Right ventricle myocardium superior (tissue), 1 donor: ENCODE results near the gene CD63. TPM values are rescaled to one million over a fixed set of nuclear protein-coding genes. Genes with fewer than 3 reads are reported as not detected.

Experiments
- ATAC-seq: fragments of 200-7000 bp; cut with Tn5 transposase; one replicate; pipeline ENCODE4 v1.9.1; 2020; ENCODE audit warnings: mild to moderate bottlenecking; ENCODE audit not compliant: poor library complexity
- DNase-seq: peaks from one replicate; pipeline ENCODE4 v3.0.0-alpha.2; 2020
- intact Hi-C: fragments of 100-400 bp; cut with DNase I; formaldehyde crosslinking; loops from one replicate; pipeline ENCODE4 v1.11.2; 2022
- total RNA-seq: library from RNA; stranded (reverse); fragmentation: NEBNext Ultra II Directional; extraction: Animal tissue kit (Norgen Biotek cat#: 25700); gene quantifications from one replicate; pipeline ENCODE4 v1.2.1, GENCODE V29; 2021
- donor health status: DM: no; HTN: yes; CAD: no; lungs with severe emphysema.

Gene CD63
- total RNA-seq, 1 donor from 2014 or later: 723 TPM

DNA sequence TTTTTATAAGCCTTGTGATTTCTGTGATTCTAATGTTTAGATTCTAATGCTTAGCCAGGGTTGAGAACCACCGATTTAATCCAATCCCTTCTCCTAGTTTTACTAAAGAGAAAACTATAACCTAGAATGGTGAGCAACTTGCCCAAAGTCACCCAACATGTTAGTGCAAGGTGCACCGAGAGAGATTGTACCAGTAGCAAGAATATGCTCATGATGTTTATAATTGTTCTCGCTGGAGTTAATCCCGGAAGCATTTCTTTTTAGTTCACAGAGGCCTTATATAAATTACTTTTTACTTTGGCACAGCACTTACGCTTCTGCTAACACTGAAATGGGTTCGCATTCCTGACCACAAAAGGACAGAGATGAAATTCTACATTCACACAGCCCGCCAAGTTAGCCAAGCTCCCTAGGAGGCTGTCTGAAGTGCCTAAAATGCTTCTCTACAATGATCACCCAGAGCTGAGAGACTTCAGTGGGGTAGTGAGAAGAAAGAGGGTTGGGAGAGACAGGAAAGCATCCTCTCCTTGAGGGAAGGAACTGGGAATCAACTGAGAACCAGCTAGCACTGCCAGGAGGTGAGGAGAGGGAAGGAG, 13.5 kb downstream of the CD63 start:
- no peak for DNase-seq
- intact Hi-C loops: no loop called here
- no peak for ATAC-seq

DNA sequence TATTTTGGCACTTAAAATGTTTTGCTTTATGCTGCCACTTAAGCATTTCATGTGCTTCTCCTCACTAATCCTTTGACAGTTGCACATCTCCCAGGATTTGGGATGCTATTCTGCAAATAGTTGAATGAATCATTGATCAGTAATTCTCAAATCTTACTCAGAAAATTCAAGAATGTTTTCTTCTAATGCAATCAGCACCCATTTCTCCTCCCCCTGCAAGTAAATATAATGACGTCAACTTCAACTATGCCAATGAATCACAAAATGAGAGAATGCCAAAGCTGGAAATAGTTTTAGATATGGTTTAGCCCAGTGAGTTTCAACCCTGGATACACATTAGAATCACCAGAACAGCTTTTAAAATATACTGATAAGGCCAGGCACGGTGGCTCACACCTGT, 15.1 kb downstream of the CD63 start:
- DNase-seq (no peak), ATAC-seq (no peak)
- intact Hi-C loops: no loop called here

DNA sequence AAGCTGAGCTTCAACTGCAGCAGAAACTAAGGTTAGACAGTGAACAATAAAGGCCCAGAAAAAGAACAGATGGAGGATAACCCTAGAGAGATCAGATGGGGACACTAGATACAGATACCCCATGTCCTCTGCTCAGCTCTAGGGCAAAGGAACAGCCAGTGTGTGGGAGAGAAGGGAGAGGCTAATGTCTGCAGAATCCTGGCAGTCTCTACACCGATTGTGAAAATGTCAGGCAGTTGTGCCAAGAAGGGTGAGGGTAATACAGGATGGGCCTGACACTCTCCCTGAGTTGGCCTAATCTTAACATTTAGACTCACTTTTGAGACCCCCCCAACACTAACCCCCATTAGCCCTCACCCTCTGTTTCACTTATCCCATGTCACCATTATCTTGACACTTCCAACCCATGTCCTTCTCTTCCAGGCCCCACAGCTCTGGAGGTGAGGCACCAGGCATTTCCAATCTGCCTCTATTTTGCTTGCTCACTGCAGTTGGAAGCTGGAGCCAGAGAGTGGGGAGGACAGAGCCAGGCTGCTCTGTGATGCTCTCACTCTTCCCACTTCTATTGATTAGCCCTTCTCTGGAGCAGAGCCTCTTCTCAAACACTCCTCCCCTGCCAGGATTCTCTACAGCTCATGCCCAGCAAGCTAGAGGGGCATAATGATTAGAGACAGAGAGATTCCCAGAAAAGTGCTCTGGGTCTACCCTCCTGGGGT, 16.0 kb downstream of the CD63 start:
- ATAC-seq: peak; percentile 3
- DNase-seq: peak; percentile 24
- intact Hi-C loops: no loop called here

DNA sequence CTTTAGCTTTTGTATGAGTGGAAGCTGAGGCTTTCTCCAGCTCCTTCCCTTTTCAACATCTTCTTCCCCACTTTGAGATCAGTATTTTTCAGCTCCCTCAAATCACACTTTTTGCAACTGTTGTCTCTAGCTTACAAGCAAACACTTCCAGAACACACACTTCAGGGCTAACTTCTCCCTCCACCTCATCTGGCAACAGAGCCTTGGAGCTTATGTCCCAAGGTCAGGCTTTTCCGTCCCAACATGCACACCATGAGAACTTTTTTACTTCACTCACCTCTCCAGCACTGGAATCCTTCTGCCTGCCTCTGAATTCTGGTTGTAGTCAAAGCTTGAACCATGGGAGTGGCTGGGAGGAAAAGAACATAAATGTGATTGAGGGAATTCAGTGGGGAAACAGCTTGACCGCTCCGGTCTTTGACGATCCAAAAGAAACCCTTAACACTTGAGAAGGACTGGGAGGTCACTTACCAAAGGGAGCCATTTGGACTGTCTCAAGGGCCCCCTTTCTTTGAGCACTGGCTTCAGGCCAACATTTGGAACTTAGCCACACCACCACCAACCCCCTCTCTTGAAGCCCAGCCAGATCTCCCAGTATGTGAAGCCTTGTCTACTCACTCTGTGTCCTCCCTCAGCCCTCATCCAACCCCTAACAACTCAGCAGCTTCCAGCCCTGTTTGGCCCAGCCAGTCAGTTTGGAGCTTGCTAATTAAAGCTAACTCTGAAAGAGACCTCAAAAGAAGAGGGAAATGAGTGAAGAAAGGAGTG, 16.8 kb downstream of the CD63 start:
- ATAC-seq (peak; percentile 51), DNase-seq (peak; percentile 74)
- intact Hi-C loops: no loop called here

DNA sequence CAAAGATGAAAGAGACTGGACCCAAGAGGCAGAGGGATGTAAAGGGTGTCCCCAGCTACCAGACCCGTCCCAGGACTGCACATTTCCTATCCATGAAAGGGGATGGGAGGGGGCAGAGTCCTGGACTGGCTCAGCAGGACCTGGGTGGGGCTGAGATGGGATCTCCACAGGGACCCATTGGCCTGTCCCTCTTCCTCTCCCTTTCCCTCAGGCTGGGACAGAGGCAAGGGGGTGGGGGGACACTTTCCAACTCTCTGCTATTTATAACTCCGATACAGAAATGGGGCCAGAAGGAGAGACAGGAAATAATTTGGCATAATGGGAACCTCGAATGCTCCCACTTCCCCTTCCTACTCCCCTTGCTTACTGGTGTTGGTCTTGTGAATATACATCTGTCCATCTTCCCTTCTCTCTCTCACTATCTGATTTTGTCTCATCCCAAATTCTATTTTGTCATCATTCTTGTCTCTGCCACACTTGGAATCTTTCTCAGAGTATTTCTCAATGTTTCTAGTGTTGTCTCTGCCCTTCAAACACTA, 20.0 kb downstream of the CD63 start:
- ATAC-seq (peak; percentile 35), DNase-seq (peak; percentile 61)
- intact Hi-C loops: no loop called here

DNA sequence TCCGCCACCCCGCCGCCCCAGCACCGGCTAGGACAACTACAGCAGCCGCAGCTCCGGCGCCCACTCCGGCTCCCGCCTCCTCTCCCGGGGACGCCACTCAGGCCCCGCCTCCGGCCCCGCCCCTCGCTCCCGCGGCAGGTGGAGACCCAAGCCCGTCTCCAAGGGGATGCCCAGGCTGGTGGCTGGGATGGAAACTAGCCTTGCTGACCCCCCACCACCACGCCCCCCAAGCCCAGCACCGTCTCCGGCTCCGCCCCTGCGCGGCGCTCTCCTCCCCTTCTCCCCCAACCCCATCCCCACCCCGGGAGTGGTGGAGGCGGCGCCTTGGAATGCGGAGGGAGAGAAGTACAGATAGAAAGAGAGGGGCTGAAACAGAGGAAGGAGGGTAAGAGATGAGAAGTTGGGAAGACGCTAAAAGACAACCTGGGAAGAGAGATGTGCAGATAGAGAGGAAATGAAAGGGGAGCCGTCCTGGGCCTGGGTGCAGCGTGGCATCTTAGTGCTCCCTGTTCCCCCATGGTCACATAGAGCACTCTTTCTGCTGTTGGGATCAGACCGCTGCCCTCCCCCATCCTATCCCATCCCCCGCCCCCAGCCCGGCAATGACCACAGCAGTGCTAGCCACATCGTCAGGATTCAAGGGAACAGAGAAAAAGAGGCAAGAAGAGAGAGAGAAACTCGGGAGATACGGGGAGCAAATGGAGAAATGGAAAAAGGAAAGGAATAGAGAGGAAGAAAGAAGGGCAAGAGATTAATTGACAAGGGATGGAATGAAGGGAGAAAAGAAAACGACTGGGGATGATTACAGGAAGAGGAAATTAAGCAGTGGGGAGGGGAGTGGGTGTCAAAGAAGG, 20.7 kb downstream of the CD63 start, which contains the start of gene ITGA7:
Gene ITGA7, minus strand, starts transcription at position 64 of the 854 bp plus-strand sequence. CDS start 222 bp downstream, outside the sequence.
- DNase-seq (peak; percentile 90), ATAC-seq (peak; percentile 59)
- intact Hi-C loops: no loop called here

DNA sequence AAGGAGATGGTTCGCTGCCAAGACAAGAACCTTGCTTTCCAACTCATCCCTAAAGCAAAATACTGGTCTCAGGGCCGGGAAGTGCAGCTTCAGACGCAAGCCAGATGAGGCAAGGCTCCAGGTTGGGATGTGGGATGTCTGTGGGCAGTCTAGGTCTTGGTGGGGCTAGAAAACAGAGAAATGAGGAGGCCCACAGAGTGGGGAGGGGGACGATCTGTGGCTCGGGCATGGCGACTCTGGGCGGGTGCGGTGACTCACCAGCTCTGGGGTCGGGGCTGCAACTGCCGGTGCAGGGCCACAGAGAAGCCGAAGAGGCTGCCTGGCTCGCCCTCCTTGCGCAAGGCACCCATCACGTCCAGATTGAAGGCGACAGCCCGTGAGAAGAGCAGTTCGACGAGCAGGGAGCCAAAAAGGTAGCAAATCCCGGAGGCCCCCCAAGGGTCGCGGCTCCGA, 21.6 kb downstream of the CD63 start:
- no peak for ATAC-seq
- peak; percentile 62 for DNase-seq
- intact Hi-C loops: no loop called here

DNA sequence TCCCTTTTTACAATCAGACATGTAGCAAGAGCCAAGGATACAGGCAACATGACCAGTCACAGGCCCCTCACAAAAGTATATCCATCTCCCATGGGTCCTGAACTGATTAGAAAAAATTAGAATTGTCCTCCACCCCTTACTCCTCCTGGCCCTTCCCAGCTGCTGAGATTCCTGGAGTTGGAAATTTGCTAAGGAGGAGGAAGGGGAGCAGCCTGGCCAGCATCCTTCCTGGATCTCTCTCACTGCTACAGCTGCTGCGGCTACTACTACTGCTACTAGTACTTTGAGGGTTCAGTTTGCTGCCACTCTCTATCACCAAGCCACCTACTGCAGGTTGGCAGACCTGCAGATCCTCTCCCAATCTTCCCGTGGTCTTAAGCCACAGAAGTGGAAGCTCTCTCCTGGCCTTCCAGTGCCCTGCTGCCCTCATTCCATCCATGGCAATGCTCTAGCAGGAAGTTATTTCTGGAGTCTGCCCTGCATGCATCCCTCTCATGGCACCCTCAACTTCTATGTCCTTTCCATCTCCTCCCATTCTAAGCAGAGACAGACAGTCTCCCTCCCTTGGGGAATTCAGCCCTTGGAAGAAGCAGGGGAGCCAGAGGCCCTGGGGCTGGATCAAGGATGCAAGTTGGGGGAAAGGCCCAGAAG, 22.1 kb downstream of the CD63 start:
- intact Hi-C loops: no loop called here
- DNase-seq: peak; percentile 17

DNA sequence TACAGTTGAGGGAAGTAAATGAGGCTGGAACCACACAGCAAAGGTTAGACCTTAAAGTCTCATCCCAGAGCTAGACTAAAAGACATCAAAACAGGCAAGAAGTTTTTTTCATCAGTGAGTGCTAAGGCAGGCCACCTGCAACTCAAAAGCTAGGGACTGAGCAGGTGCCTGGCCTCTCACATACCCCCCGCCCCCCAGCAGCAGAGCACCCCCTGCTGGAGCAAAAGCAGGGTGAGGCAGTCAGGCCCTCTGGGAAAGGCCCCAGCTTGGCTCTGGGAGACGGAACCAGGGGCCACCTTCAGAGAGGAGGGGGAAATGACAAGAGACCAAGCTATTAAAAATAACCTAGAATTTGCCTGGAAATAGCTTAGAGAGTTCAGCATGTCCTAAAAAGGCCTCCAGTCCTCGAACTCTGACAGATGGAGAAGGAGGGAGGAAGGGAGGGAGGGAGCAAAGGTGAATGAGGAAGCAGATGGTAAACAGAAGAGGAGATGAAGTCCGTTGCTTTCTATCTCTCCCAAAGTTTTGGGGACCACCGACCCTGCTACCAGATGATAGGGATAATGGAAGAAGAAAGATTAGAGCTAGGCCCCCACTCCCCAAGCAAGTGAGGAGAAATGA, 22.9 kb downstream of the CD63 start:
- intact Hi-C loops: no loop called here
- DNase-seq (peak; percentile 47), ATAC-seq (no peak)

More for the DNA sequence above, 22.1 kb downstream of the CD63 start:
- ATAC-seq: no peak

DNA sequence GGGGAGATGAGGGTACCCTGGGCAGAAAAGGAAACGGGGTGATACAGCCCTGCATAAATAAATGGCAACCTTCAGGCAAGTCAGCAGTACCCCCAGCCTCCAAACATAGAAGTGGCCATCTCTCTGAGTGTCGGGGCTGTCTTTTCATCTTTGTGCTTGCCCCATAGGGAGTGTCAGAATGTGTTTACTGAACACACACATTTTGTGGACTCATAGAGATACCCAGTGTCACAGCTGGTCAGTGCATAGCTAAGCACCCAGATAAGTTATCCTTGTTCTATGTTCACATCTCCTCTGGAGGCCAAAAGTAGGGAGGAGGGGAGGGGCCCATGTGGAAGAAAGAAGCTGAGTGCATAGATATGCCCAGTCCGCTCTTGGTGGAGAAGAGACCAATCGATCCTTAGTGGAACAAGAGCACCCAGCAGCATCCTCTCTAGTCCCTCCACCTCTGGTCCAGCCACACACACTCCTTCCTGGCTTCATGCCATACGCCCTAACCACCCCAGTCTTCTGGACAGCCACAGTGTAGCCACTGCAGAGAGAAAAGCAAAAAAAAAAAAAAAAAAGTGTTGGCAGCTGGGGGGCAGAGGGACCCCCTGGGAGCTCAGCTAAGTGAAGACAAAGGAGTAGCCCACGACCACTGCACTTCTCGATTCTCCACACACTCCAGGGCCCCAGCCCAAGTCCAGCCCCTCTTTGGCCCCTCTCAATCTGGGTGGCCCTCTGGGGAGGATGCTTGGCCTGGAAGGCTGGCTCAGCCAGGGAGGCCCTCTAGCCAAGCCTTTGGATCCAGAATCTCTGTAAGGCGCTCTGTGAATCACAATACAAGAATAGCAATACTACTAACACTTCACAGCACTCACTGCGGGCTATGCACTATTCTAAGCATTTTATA, 23.7 kb downstream of the CD63 start:
- ATAC-seq (no peak), DNase-seq (peak; percentile 55)
- intact Hi-C loops: no loop called here

DNA sequence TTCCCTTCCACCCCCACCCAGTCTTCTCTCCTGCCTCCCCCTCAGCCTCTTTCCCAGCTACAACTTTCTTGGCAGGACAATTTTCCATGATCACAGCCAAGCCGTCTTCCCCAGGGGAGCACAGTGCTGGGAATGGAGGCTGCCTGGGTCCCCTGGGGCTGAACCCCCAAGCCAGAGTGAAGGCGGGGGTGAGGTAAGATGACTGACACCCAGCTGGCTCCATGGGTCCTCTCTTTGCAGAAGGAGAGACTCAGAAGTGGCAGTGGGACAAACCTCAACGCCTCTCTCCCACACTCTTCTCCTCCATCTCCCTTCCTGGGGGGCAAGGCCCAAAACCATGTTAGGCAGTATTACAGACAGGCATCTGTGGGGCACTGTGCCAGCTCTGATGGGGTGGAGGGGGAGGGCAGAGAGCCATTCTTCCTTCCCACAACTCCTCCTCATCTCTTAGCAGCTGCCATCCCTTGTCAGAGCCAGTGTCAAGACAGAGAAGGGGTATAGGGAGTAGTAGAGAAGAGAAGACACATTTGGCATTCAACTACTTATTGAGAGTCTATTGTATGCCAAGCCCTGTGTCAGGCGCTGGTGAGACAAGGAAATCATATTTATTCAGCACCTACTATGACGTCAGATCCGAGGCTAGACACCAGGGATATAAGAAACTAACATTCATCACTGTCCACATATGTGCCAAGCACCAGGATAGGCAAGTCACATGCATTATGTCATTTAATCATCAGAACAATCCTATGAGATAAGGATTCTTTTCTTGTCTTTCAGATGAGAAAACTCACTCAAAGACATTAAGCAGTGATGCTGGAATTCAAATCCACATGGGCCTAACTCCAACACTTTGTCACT, 24.7 kb downstream of the CD63 start:
- intact Hi-C loops: no loop called here
- ATAC-seq (no peak), DNase-seq (peak; percentile 63)

DNA sequence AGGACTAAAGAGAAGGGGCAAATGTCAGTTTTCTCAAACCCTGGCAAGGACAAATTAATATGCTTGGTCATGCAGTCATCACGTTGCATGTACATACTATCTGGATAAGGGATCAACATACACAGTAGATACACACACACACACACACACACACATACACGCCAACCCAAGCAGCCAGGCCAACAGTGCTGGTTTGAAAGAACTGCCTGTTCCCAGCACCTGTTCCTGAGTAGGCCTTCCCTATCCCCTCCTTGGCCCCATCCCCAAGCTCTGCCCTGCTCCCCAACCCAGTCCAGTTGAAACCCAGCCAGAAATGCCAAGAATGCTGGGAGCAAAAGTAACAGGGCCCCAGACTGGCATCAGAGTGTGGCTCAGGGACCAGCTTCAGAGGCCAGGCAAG, 25.5 kb downstream of the CD63 start:
- intact Hi-C loops: no loop called here
- DNase-seq: peak; percentile 65
- peak; percentile 44 for ATAC-seq

DNA sequence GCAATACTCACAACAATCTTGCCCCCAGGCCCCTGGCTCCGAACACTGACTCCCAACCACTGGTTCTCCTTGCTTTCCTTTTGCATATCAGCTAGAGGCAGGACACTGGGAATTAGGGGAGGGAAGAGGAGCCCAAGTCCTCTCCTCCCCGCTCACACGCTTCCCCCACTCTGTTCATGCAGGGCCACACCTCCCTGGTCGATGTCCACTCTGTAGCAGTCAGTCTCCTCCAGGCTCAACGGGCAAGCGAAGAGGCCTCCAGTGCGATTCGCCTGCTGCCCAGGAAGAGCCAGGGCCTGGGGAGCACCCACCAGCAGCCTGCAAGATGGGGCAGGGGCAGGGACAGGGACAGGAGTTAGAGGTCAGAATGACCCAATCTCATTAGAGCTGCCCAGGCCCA, 25.9 kb downstream of the CD63 start:
- no peak for ATAC-seq

DNA sequence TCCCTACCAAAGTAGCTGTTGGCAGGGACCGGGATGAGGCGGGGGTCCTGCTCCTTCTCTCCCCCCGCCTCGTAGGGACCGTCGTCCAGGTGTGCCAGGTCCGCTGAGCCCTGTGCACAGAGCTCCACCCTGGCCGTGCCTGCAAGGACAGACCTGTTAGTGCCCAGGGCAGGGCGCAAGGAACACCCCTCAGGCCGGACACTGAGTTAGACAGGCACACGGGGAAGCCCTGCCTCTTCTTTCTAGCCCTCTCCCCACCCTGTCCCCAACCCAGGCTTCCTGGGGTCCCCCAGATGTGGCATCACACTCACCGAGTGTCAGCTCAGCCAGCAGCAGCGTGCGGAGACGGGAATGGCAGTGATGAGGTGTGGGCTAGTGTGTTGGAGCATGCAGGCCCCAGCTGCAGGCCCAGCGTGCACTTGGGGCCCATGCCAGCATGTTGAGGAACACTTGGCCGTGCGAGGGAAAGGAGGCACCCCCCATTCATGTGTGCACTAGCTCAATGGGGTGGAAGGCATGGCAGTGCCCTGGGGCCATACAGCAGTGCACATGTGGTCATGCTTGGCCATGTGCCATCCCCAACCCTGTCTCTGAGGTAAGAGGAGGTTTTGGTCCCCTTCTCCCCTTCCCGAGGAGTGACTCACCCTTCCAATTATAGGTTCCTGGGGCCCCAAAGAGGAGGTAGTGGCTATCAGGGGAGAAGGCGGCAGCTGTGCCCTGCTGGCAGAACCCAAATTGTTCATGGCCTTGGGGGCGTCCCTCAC, 28.4 kb downstream of the CD63 start:
- intact Hi-C loops: no loop called here
- DNase-seq (no peak), ATAC-seq (peak; percentile 6)

More for the DNA sequence above, 25.9 kb downstream of the CD63 start:
- intact Hi-C loops: no loop called here
- no peak for DNase-seq

DNA sequence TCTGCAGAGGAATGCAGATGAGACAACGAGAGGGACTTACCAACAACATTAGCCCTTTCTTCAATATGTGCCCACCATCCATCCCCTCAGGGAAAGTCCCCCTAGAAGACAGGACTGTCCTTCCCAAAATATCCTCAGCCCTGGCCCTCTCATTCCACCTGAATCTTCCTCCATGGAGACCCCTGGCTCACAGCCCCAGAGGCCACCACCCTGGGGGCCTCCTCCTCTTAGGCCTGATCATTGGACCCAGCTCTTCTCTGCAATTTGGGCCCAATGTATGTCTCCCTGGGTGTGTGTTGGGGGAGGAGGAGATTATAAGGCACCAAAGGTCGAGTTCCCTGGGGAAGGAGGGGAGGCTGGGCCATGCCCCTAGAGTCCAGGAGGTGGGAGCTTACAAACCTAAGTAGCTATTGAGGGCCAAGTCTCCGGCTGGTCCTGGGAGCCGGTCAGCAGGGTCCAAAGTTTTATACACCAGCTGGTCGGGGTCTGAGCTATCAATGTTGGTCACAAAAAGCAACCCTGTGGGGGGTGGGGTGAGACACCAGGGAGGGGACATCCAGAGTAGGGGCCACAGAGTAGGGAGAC, 29.2 kb downstream of the CD63 start:
- intact Hi-C loops: no loop called here
- no peak for DNase-seq
- ATAC-seq: no peak
